SH-SY5Y (cell line): ENCODE results near the gene CD47.

Source experiments
- GATA2 ChIP-seq: IDR thresholded peaks from 2 replicates; pipeline ENCODE4 v1.6.1; 2011; ENCODE audit warnings: mild to moderate bottlenecking, low read depth, low read length
- GATA3 ChIP-seq: IDR thresholded peaks from 2 replicates; pipeline ENCODE4 v1.6.1; 2011; ENCODE audit warnings: low read depth, mild to moderate bottlenecking, low read length, moderate library complexity

DNA sequence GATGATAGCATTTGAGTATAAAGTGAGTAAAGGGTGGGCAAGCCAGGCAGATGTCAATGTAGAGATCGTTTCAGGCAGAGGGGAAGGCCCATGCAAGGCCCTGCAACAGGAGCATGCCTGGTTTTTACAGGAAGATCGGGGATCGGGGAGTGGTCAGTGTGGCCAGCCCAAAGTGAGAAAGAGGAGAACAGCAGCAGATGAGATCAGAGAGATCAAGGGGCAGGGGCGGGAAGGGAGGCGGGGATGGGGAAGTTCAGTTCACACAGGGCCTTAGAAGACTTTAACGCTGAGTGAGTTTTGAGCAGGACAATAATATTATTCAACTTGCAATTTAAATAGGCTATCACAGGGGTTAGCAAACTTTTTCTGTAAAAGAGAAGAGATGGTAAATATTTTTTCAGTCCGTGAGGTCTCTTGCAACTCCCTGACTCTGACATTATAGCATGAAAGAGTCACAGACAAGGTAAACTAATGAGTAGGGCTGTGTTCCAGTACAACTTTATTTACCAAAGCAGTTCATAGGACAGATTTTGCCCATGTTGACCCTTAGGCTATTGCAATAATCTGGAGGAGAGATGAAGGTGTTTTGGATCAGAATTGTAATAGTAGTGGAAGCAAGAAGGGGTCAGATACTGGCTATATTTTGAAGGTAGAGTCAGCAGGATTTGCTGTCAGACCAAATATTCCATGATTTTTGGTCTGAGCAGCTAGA is 12.4 kb upstream of the CD47 start:
- no peak for TF ChIP-seq GATA3
- no peak for TF ChIP-seq GATA2
